Measurements from ENCODE around the gene SMIM30. TPM values are rescaled to one million over a fixed set of nuclear protein-coding genes. Genes with fewer than 3 reads are reported as not detected.

SMIM30 gene
- total and polyA plus RNA-seq, 2 of the 8 experiments (the other 6 are each of a cell fraction or from before 2014, with no cell fraction given) = 35.2 to 49.7 TPM

- Histone ChIP-seq H3K56ac (replicated peaks; ENCODE audit: insufficient read length, low read depth, low read length) (no peak overlapping the region), H3K4me1 (replicated peaks in 1 of 4; ENCODE audit: control insufficient read depth in 3 of 4, insufficient read depth in 4 of 4, low read length in 3 of 4) (no peaks in the 10 kb centered on the region), H3K4me2 (ENCODE audit: insufficient read depth in 1 of 2, low read depth in 2 of 2, low read length in 2 of 2) (no peak overlapping the region), H3K9ac (replicated peaks in 1 of 4; ENCODE audit: extremely low read depth in 1 of 4, low read depth in 3 of 4, low read length in 3 of 4) (no peak overlapping the region), H4K5ac (ENCODE audit: insufficient read length, low read depth, low read length) (no peak overlapping the region), H3K27ac (ENCODE audit: low read depth, low read length) (no peak overlapping the region), H3K9me3 (ENCODE audit: insufficient read depth in 2 of 2, low read depth in 1 of 2, low read length in 1 of 2) (no peaks in the 10 kb centered on the region), H3K4ac (replicated peaks; ENCODE audit: insufficient read length, low read depth, low read length) (no peak overlapping the region), H3K4me3 (ENCODE audit: extremely low read depth in 1 of 4, insufficient read depth in 2 of 4, low read depth in 3 of 4, low read length in 4 of 4) (no peak overlapping the region), H2BK5ac (ENCODE audit: low read depth, low read length) (no peak overlapping the region), H3K36me3 (ENCODE audit: control insufficient read depth in 2 of 4, insufficient read depth in 4 of 4, low read length in 3 of 4) (no peaks in the 10 kb centered on the region), H2BK20ac (ENCODE audit: low read length) (no peak overlapping the region), H2AK5ac (ENCODE audit: low read depth, low read length) (no peak overlapping the region), H3K18ac (ENCODE audit: extremely low read depth, low read length) (no peak overlapping the region), H4K8ac (ENCODE audit: extremely low read depth, insufficient read depth, low read length) (no peak overlapping the region), H3K27me3 (replicated peaks in 1 of 4; ENCODE audit: control insufficient read depth in 3 of 4, extremely low read depth in 1 of 4, insufficient read depth in 3 of 4, low read length in 3 of 4) (no peaks in the 10 kb centered on the region), H3K23ac (ENCODE audit: insufficient read length) (no peak overlapping the region), H2BK15ac (ENCODE audit: low read length) (no peak overlapping the region), H2BK120ac (replicated peaks; ENCODE audit: low read depth, low read length) (no peak overlapping the region), H4K91ac (replicated peaks; ENCODE audit: insufficient read length, low read length) (no peak overlapping the region), H2AFZ (ENCODE audit: low read length) (no peak overlapping the region), H3K14ac (ENCODE audit: insufficient read length) (no peak overlapping the region), H4K20me1 (replicated peaks in 1 of 2; ENCODE audit: control insufficient read depth in 1 of 2, insufficient read depth in 2 of 2, low read length in 2 of 2) (no peaks in the 10 kb centered on the region), H3K79me1 (ENCODE audit: low read depth, low read length) (no peaks in the 10 kb centered on the region), H3K23me2 (ENCODE audit: low read depth, low read length) (no peaks in the 10 kb centered on the region), H2BK12ac (ENCODE audit: low read depth, low read length) (no peak overlapping the region), H3K79me2 (ENCODE audit: control insufficient read depth in 1 of 2, insufficient read depth in 2 of 2, low read length in 2 of 2) (no peaks in the 10 kb centered on the region)
- CTCF ChIA-PET (ENCODE audit: partially characterized antibody) = interaction anchor here (0.7 to 5.8 kb wide), 12 partner anchors 9 to 588 kb away, joined by 3 to 57 read pairs (median 5); no protein-coding TSS in a partner anchor
- POLR2A ChIA-PET (ENCODE audit: partially characterized antibody) = no interaction called here
- FAIRE-seq (no peak), DNase-seq (ENCODE audit: low read depth in 1 of 2, low spot score in 2 of 2) (no peak)
- TF ChIP-seq CHD2 (IDR thresholded peaks at IDR 0.05; ENCODE audit: low read length) = no peak
- no peak for TF ChIP-seq CHD1 (IDR thresholded peaks at IDR 0.05; ENCODE audit: low read depth, low read length)
- no peak for TF ChIP-seq NANOG (IDR thresholded peaks at IDR 0.05; ENCODE audit: insufficient read depth, low read depth, low read length, poor library complexity, severe bottlenecking)
- no peak for TF ChIP-seq SP1 (IDR thresholded peaks at IDR 0.05; ENCODE audit: low read depth, low read length)
- no peak for TF ChIP-seq ZNF274 (IDR thresholded peaks at IDR 0.05; ENCODE audit: borderline replicate concordance, extremely low read depth, low read length)
- no peak for TF ChIP-seq SIN3A (conservative IDR thresholded peaks at IDR 0.05 in 1 of 2, IDR thresholded peaks at IDR 0.05 in 1 of 2; ENCODE audit: low read depth in 1 of 2, low read length in 2 of 2)
- no peak for TF ChIP-seq RXRA (IDR thresholded peaks at IDR 0.05; ENCODE audit: insufficient read depth, low read depth, low read length)
- no peak for TF ChIP-seq YY1 (IDR thresholded peaks at IDR 0.05; ENCODE audit: low read depth, low read length)
- no peak for TF ChIP-seq KDM1A (IDR thresholded peaks at IDR 0.05; ENCODE audit: borderline replicate concordance, low read length)
- no peak for TF ChIP-seq GTF2F1 (IDR thresholded peaks at IDR 0.05; ENCODE audit: borderline replicate concordance, low read depth, low read length)
- TF ChIP-seq TAF7 (optimal IDR thresholded peaks at IDR 0.05; ENCODE audit: borderline replicate concordance, low read depth, low read length) = no peak
- TF ChIP-seq BRCA1 (IDR thresholded peaks at IDR 0.05; ENCODE audit: low read depth, low read length) = no peak
- WGBS, 2 experiments (ENCODE audit: extremely low coverage in 1 of 2, insufficient coverage in 1 of 2, insufficient read length in 1 of 2, insufficient replicate concordance in 2 of 2, low coverage in 1 of 2, low lambda C conversion rate in 2 of 2, missing lambda C conversion rate in 1 of 2) = 88% methylated on average over 2 of the region's 2 CpGs; no CpG with 5 or more reads in 1 of the 2 experiments
These were observed 42.7 kb upstream of the SMIM30 start for GRCh38 chr7:113161050-113161449.

All from H1 (cell line).